GM19438 (cell line): ENCODE data around the gene TYW1.
"Not testable (repeated sequence)": the region's sequence is repeated elsewhere in the genome, so short reads cannot be mapped to it uniquely, and the experiment has no call there.

ENCODE experiments used
- ATAC-seq: cut with Tn5 transposase; IDR thresholded peaks from one replicate; pipeline ENCODE4 v1.9.1; 2021; ENCODE audit warnings: low read depth; ENCODE audit not compliant: unreplicated experiment

Gene TYW1

DNA sequence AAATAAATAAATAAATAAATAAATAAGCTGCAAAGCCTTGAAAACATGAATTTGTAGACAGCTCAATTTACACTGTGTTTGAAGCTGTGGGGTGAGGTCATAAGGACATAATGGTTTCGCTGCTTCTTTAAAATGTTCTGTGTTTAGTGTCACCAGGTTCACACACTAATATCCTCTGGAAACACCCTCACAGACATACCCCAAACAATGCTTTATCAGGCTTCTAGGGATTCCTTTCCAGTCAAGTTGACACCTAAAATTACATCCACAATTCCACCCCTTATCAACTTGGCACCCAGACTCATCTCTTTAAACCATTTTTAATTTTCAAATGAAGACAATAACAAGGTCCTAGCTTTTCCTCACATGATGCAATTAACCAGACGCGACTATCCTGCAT lies 7.1 kb upstream of the TYW1 start:
- ATAC-seq: not testable (repeated sequence)

DNA sequence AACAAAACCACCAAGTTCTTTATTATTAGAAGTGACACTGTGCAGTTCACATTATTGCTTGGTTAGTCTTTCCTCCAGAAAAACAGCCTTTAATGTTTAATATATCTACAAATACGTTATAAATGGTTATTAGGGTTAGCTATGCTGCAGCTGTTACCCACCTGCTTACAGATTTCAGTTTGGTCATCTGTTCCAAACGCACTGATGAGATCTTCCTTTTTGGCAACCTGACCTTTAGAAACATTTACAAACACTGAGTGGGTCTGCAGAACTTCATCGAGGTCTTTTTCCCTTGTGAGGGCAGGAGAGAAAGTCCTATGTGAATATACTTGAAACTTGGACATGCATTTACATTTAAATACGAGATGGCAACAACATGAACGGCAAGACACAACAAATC lies 2.6 kb upstream of the TYW1 start:
- ATAC-seq: not testable (repeated sequence)

DNA sequence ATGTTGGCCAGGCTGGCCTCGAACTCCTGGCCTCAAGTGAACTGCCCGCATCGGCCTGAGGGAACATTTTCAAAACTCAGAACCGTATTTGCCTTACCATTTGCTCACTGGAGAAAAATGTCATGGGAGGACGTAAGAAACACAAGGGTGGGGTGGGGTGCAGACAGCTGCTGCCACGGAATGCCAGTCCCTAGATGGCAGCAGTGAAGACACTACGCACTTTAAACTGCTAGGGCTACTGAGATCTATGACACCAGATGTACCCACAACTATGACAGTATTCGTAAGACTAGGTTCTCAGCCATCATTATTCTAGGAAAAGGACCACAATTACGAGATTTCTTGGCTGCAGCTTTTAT lies 2.0 kb upstream of the TYW1 start:
- ATAC-seq: not testable (repeated sequence)

DNA sequence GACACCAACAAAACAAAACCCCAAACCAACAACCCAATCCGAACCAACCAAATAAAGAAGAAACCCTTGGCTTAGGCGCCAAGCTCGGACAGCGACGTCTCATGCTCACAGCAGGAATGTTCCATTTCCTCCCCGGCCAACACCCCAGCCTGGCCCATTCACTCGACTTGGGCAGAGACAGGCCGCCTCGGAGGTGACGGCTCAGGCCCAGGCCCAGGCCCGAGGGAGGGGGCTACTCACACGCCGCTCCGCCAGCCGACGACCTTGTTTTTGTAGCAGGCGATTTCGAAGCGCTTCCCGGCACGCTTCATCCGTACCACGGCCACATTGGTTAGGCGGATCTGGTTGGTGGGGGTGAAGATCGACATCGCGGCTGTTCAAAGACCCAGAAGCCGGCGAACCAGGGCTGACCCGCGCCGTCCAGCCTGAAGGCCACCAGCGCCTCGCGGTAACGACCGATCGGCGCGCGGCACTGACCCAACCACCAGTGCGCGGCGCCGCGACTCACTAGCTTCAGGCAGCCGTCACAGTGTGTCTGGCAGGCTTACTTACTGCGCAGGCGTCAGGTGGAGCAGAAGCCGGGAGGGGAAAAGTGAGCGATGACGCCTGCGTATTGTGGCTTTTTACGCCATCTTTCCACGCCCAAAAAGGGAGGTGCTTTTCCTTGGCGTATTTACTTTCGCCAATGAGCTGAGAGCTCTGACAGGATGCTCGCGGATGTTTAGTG lies 1.4 kb upstream of the TYW1 start, which contains the start of gene SBDS:
Gene SBDS (minus strand): TSS at position 537 of the 727 bp plus-strand sequence. CDS start 169 bp downstream, at position 368.
- ATAC-seq: peak; percentile 56

DNA sequence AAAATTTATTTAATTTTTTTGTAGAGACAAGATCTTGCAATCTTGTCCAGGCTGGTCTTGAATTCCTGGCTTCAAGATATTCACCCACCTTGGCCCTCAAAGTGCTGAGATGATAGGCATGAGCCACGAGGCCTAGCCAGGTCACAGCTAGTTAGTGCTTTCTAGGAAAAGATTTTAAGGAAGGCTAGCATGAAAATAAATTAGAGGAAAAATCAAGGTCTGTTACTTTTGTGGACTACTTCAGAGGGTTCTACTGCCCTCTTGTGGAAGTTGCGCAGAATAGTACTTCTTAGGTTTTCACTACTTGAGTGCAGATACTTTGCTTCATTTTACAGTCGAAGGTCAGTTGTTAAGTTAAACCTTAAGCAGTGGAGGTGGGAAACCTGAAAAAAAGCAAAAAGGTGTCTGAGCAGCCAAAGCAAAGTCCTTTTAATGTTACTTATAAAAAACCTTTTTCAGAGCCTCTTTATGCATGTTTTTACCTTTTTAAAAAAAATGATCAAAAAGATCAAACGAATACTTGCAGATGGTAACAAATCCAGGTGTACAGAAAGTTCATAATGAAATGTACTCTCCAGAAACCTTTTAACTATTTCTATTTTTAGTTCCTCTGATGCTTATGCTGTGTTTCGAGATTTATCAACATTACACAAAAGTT lies 4.1 kb downstream of the TYW1 start:
- not testable (repeated sequence) for ATAC-seq

DNA sequence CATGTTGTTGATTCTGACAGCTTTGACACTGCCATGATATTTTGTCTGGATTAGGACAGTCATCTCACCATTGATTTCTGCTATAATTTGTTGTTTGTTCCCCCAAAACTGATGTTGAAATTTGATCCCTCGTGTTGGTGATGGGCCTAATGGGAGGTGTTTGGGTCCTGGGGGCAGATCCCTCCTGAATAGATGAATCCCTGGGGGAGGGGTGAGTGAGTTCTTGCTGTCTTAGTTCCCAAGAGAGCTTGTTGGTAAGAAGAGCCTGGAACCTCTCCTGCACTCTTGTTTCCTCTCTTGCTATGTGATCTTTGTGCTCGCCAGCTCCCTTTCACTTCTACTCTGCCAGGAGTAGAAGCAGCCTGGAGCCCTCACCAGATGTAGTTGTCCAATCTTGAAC lies 7.5 kb downstream of the TYW1 start:
- ATAC-seq: not testable (repeated sequence)

DNA sequence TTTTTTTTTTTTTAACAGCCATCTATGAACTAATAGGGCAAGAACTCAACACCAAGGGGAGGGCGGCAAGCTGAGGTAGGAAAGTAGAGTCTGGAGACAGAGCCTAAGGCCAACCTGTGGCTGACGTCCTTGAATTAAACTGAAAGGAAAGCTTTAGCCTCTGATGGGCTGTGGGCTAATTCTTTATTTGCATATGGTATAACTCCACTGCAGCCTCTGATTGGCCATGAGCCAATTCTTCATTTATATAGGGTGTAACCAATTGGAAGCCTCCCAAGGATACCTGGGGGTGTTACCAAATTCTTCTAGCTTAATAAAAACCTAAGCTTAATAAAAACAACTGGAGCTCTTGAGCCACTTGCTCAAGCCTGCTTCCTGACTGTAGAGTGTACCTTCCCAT lies 10.3 kb downstream of the TYW1 start:
- ATAC-seq: no peak

DNA sequence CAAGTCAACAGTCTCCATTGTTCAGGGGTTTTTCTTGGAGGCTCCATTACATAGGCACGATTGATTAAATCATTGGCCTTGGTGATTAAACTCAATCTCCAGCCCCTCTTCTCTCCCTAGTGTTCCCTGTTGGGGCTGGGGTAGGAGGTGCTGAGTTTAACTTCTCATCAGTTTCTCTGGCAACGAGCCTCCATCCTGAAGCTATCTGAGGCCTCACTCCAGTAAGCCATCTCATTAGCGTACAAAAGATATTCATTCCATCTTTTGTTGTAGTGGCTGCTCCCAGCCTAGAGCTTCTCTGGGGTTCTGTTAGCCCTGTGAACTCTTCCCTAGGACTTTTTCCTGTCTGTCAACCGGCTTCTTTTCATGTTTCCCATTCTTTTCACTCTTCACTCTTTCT lies 11.6 kb downstream of the TYW1 start:
- no peak for ATAC-seq

DNA sequence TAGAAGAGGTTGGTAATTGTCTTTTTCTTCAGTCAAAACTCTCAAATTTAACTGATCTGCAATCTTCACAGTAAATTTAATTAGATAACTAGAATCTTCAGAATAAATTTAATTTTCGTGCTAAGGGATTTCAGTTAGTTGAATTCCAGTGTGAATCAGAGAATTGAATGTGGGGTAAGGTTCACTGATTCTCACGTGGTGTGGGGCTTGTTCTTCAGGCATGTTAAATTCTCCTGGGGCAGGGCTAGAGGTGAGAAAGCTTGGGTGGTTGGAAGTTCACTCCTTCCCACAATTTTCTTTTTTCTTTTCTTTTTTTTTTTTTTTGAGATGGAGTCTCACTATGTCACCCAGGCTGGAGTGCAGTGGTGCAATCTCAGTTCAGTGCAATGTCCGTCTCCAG lies 13.0 kb downstream of the TYW1 start:
- ATAC-seq: not testable (repeated sequence)

DNA sequence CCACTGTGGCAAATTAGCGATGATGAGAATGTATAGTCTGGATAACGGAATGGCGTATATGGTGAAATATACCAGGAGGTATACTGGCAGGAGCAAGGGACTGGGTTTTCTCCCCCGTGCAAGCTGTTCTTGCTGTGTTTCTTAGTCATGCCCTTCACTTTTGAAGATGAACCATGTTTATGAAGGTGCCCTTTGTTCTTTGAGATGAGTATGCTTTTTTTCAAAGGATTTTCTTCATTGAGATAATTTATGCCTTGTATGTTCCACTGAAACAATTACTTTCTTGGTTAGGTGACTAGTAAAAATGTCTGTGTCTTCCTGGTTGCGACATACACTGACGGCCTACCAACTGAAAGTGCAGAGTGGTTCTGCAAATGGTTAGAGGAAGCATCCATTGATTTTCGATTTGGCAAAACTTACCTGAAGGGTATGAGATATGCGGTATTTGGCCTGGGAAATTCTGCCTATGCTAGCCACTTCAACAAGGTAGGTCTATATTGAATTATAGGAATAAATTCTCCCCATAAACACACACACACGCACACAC lies 17.5 kb downstream of the TYW1 start:
- ATAC-seq: not testable (repeated sequence)

DNA sequence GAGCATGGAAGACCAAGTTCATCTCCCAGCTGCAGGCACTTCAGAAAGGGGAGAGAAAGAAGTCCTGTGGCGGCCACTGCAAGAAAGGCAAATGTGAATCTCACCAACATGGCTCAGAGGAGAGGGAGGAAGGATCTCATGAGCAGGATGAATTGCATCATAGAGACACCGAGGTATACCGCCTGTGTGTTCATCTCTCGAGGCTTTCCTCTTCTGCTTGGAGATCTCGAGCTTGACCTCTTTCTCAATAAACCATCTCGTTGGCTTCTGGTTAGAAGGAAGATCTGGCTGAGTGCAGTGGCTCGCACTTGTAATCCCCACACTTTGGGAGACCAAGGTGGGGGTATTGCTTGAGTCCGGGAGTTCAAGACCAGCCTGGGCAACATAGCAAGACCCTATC lies 21.3 kb downstream of the TYW1 start:
- not testable (repeated sequence) for ATAC-seq

DNA sequence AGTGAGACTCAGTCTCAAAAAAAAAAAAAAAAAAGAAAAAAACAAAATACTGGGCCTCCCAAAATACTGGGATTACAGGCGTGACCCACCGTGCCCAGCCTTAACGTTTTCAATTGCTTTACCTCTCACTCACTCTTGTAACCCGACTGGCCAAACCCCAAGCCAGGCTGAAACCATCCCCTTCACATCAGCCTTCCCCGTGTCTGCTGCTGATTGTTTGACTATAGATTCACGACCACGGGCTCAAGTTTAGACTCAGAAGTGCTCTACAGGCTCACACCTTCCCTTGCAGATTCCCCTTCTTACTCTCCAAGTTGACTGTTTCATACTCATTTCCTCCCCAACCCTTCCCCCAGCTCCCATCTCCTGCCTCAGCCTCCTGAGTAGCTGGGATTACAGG lies 22.3 kb downstream of the TYW1 start:
- ATAC-seq: no peak

DNA sequence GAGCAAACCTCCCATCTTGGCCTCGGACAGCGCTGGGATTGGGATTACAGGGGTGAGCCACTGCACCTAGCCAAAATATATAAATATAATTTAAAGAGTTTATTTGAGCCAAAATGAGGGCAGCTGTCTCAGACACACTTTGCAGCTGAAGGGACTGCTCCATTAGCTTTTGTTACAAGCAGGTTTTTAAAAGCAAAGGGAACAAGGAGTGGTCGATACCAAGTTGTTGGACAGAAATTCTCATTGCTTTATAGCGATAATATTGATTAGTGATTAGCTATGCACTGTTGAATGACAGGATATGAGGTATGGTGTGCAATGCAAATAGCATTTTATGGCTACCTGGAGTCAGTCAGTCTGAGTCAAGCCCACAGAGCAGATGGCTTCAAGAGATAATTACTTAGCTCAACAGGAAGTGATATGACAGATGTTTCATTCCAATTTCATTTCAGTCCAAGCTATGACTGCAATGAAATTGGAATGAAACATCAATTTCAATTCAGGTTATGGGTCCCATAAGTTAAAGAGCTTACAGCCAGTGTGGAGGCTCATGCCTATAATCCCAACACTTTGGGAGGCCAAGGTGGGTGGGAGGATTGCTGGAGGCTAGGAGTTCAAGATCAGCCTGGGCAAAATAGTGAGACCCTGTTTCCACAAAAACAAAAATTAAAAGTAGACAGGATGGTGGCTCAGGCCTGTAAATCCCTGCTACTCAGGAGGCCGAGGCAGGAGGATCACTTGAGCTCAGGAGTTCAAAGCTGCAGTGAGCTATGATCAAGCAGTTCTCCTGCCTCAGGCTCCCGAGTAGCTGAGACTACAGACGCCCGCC lies 23.1 kb downstream of the TYW1 start:
- no peak for ATAC-seq

DNA sequence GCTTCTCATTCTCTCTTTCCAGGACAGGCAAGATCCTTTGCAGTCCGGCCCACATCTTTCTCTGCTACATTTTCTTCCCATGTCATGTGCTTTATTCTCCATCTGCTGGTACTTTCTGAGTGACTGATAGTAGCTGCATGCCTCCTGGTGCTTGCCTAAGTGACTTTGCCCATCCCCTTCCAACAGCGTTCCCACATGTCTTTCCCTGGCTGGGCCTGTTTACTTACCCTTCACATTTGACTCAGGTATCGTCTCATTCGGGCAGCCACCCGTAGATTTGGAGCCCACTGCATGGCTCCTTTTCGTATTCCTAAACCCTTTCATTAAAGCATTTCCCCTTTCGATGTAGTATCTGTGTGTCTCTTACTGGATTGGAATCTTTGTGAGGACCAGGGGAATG lies 24.6 kb downstream of the TYW1 start:
- no peak for ATAC-seq

DNA sequence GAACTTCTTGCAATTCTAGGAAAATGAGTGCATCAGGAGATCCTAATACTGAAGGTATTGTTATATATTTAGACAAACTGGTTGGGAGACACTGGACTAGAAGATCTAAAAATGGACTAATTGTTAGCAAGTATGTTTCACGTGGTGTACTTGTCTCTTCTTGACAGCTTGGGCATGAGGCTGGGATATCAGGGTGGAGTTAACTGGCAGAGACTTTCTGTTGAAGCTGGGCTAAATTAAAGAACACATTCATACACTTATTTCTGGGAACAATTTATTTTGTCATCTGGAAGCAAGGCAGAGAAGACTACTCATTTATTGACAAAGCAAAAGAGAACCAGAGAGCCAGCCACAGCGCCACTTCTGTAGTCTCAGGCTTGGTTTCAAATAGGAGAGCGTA lies 25.9 kb downstream of the TYW1 start:
- ATAC-seq: no peak

DNA sequence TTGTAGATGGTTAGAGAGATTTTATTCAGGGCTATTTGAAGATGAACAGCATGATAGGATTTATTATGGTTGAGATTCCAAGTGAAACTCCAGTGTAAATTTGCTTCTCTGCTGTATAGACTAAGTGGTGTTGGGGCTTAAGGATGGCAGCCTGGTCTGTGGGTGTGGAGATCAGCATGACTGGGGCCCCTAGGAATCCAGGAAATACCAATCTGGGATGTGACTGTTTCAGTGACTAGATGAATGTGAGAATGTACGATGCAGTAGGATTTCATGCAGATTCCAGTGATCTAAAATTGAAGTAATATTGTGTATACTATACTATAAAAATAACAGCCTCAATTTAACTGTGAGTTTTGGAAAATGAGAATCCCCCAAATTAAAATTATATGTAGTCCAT lies 28.8 kb downstream of the TYW1 start:
- not testable (repeated sequence) for ATAC-seq

DNA sequence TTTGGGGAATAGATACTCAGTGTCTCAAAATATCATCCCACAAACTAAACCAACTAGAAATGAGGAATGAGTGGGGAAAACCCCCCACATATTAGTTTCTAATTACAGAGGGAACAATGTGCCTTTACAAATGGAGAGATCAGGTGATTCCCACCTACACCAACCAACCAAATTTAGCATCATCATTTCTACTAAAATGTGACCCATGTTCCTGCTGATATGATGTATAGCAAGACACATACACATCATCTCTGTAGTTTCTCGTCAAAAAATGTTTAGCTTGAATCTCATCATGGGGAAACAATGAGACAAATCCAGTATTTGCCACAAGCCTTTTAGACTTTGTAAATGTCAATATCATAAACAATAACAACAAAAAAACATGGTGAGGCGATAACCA lies 35.1 kb downstream of the TYW1 start:
- ATAC-seq: not testable (repeated sequence)

DNA sequence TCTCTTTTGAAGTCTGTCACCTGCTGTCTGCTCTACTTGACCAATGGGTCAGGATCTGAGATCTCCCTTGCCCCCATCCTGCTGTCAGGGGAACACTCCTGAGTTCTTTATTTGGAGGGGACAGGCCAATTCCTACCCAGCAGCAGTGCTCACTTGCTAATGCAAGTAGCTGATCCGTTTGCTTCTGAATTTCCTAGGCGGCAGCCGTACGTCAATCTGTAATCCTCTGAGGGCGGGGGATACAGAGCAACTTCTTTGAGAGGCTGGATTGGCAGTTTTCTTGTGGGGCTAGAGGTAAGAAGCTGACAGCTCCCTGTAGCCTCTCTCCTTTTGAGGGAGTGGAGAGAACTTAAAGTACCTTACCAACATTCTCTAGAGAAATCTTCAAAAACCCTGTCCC lies 36.6 kb downstream of the TYW1 start:
- no peak for ATAC-seq

DNA sequence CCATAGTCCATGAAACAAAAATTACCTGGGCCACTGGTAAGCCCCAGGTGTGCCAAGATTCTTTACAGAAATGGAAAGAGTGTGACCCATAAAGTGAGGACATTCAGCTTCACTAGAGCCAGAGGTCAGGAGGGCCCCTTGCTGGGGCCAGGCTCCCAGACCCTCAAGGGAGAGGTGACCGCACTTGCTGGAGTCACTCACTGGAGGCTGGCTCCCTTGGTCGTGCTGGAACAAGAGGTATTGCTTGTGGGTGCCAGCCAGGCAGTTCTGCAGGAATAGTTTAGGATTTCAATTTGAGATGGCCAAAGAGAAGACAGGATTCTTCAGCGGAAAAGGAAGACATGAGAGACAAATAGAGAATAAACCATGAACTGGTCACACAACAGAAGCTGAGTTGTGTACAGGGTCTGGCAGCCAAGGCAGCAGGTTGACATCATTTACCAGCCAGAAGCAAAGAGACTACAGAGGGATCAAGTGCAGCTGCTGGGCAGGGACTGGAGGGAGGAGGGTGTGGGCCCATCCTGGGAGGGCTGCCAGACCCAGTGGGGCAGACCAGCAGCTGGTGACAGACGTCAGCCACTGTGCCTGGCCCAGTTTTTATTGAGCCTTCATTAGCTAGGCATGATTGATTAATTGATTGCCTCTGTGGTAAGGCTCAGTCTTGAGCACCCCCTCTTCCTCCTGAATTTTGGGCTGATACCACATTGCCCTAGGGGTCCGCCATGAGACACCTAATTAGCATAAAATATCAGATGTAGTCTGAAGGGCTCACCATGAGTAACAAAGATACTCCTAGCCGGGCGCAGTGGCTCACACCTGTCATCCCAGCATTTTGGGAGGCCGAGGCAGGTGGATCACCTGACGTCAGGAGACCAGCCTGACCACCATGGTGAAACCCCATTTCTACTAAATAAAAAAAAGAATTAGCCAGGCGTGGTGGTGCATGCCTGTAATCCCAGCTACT lies 40.1 kb downstream of the TYW1 start:
- not testable (repeated sequence) for ATAC-seq

DNA sequence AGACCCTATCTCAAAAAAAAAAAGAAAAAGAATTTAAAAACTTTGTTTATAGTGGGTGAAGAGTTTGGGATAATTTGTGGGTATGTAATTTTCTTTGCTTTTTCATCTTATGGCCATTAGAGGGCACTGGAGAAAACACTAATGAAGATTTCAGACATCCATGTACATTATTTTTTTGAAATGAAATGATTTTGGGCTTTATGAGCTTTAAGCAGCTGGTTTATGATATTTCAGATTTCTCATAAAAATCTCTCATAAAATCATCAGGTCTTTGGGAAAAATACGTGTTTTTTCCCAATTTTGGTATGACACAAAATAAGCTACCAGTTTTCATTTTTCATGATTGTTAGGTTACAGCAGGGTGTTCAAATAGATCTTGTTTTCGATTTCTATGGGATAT lies 44.2 kb downstream of the TYW1 start:
- not testable (repeated sequence) for ATAC-seq
